Right lobe of liver (tissue), 6 donors: ENCODE measurements around the gene CTBP1. TPM values are rescaled to one million over a fixed set of nuclear protein-coding genes. Genes with fewer than 3 reads are reported as not detected.

Experiments
- ATAC-seq, 4 donors: fragments of 200-7000 bp; cut with Tn5 transposase; one replicate each; pipeline ENCODE4 v1.9.1; 2020; ENCODE audit warnings: mild to moderate bottlenecking in 4 of 4, moderate library complexity in 4 of 4
- DNase-seq, 3 donors: peaks; one replicate each; pipeline ENCODE4 v3.0.0-alpha.2; 2020
- H3K27ac ChIP-seq, 3 donors: fragments of 200-600 bp; one replicate each; pipeline ENCODE4 v1.8.0; 2022
- H3K27me3 ChIP-seq, 2 donors: fragments of 200-600 bp; one replicate each; pipeline ENCODE4 v1.8.0; 2022
- H3K36me3 ChIP-seq, 4 donors: fragments of 200-600 bp; sonication (generic) in 1 of 4; one replicate each; pipeline versions ENCODE4 v1.5.1 to v1.8.0; 2017 to 2022; ENCODE audit warnings: control low read depth in 1 of 4
- H3K4me1 ChIP-seq, 4 donors: fragments of 200-600 bp; sonication (generic) in 1 of 4; one replicate each; pipeline versions ENCODE4 v1.5.1 to v1.8.0; 2017 to 2022; ENCODE audit warnings: control low read depth in 1 of 4
- H3K4me3 ChIP-seq, 3 donors: fragments of 200-600 bp; one replicate each; pipeline ENCODE4 v1.8.0; 2022
- H3K9me3 ChIP-seq, 4 donors: fragments of 200-600 bp; sonication (generic) in 1 of 4; one replicate each; pipeline versions ENCODE4 v1.5.1 to v1.8.0; 2017 to 2022; ENCODE audit warnings: control low read depth in 1 of 4
- CTCF ChIP-seq, 4 donors: fragments of 200-600 bp in 3 of 4; fragments of 450-650 bp in 1 of 4; IDR thresholded peaks; one replicate each; pipeline versions ENCODE4 v1.5.1 to v1.8.0; 2016 to 2022; ENCODE audit warnings: antibody characterized with exemption in 4 of 4, mild to moderate bottlenecking in 2 of 4
- POLR2A ChIP-seq: fragments of 450-650 bp; IDR thresholded peaks from one replicate; pipeline ENCODE4 v1.6.1; 2017; ENCODE audit warnings: antibody characterized with exemption, mild to moderate bottlenecking
- WGBS: methylation state at CpG from one replicate; pipeline ENCODE4 v1.1.6; 2018; ENCODE audit warnings: low coverage, low lambda C conversion rate; ENCODE audit not compliant: insufficient coverage; ENCODE audit errors: missing lambda C conversion rate; 5-methylcytosine and 5-hydroxymethylcytosine counted together
- intact Hi-C, 2 donors: fragments of 100-400 bp; cut with DNase I; formaldehyde crosslinking; loops; one replicate each; pipeline versions ENCODE4 v1.11.2 to v1.14.1; 2022
- long read RNA-seq: library from polyadenylated mRNA; unstranded; transcript quantifications from one replicate; pipeline ENCODE4 v2.0.0, GENCODE V29; 2019
- total RNA-seq, 6 experiments: library from RNA; depleted of rRNA in 2 of 6; stranded (reverse); fragments of >200 nt in 2 of 6; fragmentation: NEBNext Ultra II Directional in 3 of 6; extraction: Animal tissue kit (Norgen Biotek cat#: 25700) in 3 of 6; gene quantifications; one replicate each; pipeline versions ENCODE4 v1.1.0 to v1.2.4, GENCODE V29; 2016 to 2023
- donor health status: DM: no; HTN: yes; CAD: no.
- donor health status: DM: no; HTN: no; CAD: no.
- donor health status: DM: no; HTN: no; CAD: no.
- donor health status: DM: no; HTN: yes; CAD: no.
- donor health status: DM: no; HTN: yes; CAD: no.

CTBP1 gene
- 10 to 100 TPM; 74.8 to 85.5 (median 79.4) TPM for total RNA-seq
- long read RNA-seq, partial matches to known transcripts, result 1 of 11 reads
- long read RNA-seq, other reads (novel, unspliced or antisense), result 10 of 11 reads

GRCh38 chr4:1248245-1249147 is at the start of gene CTBP1:
TSS of gene CTBP1 (minus strand) at chr4:1249130. CDS start at chr4:1241331, 7,799 bp downstream.
- Histone ChIP-seq H3K27ac (peak within 1 kb of the TSS; percentile 84 to 93 (median 92)), H3K4me3 (peak within 1 kb of the TSS; percentile 94 to 96 (median 95)), H3K4me1 (peaks cover 0 to 38% (median 19%) of the 10 kb centered on the region in 4 donors), H3K27me3 (no peaks in the 10 kb centered on the region), H3K9me3 (no peaks in the 10 kb centered on the region), H3K36me3 (no peaks in the 10 kb centered on the region)
- intact Hi-C loops, result loop anchor here (5.0 to 10.0 kb wide), 4 partner anchors 84 to 114 kb away; partner anchors contain the start of gene UVSSA (in 1 of the 2)
- TF ChIP-seq CTCF (IDR thresholded peaks at IDR 0.05), result no peak
- peak; percentile 80 for TF ChIP-seq POLR2A
- DNase-seq, result peak; percentile 82 to 87 (median 86)
- ATAC-seq, result peak; percentile 70 to 81 (median 76)
- WGBS, result no CpG with 5 or more reads among the region's 163 CpGs

- no peak for ATAC-seq
- peaks cover 0 to 14% (median 4%) of the 10 kb centered on the region in 4 donors for H3K36me3 ChIP-seq
- H3K4me1 ChIP-seq, result no peaks in the 10 kb centered on the region
- H3K27me3 ChIP-seq, result no peaks in the 10 kb centered on the region
- no peak overlapping the region for H3K27ac ChIP-seq
- no peaks in the 10 kb centered on the region for H3K9me3 ChIP-seq
- intact Hi-C loops, result no loop called here
- DNase-seq, result peak in 2 of 3 donors; percentile 8 to 15
- TF ChIP-seq CTCF (IDR thresholded peaks at IDR 0.05) (no peak), POLR2A (no peak)
- H3K4me3 ChIP-seq, result no peak overlapping the region
- WGBS, result no CpG with 5 or more reads among the region's 7 CpGs
These were observed 49.5 kb upstream of the CTBP1 start for GRCh38 chr4:1298461-1298860.

GRCh38 chr4:1297456-1298325 is 48.8 kb upstream of the CTBP1 start:
- TF ChIP-seq CTCF (IDR thresholded peaks at IDR 0.05), result no peak
- no peak for TF ChIP-seq POLR2A
- Histone ChIP-seq H3K27ac (no peak overlapping the region), H3K36me3 (peaks cover 0 to 14% (median 4%) of the 10 kb centered on the region in 4 donors), H3K4me1 (no peaks in the 10 kb centered on the region), H3K9me3 (no peaks in the 10 kb centered on the region), H3K4me3 (no peak overlapping the region), H3K27me3 (no peaks in the 10 kb centered on the region)
- peak in 2 of 3 donors; percentile 10 to 37 for DNase-seq
- ATAC-seq, result no peak
- intact Hi-C loops, result no loop called here
- WGBS, result 92% methylated on average over 16 of the region's 32 CpGs

GRCh38 chr4:1297023-1297395 is 48.1 kb upstream of the CTBP1 start:
- ATAC-seq (no peak), DNase-seq (peak in 2 of 3 donors; percentile 10 to 43)
- intact Hi-C loops, result no loop called here
- TF ChIP-seq CTCF (IDR thresholded peaks at IDR 0.05) (no peak), POLR2A (no peak)
- Histone ChIP-seq H3K27me3 (no peaks in the 10 kb centered on the region), H3K4me1 (peaks cover 0 to under 1% (median 0%) of the 10 kb centered on the region in 4 donors), H3K9me3 (no peaks in the 10 kb centered on the region), H3K4me3 (no peak overlapping the region), H3K36me3 (peaks cover 0 to 14% (median 4%) of the 10 kb centered on the region in 4 donors), H3K27ac (no peak overlapping the region)
- WGBS, result 89% methylated on average over 19 of the region's 22 CpGs
